Astrocyte of the hippocampus (primary cell): ENCODE results near the gene CITED2.
A peak's percentile ranks its signal among the peaks of the same experiment; 100 is the strongest.

Source experiments
- DNase-seq: peaks from one replicate; pipeline ENCODE4 v3.0.0; 2011; ENCODE audit warnings: low read depth, low spot score

CITED2 gene

DNA sequence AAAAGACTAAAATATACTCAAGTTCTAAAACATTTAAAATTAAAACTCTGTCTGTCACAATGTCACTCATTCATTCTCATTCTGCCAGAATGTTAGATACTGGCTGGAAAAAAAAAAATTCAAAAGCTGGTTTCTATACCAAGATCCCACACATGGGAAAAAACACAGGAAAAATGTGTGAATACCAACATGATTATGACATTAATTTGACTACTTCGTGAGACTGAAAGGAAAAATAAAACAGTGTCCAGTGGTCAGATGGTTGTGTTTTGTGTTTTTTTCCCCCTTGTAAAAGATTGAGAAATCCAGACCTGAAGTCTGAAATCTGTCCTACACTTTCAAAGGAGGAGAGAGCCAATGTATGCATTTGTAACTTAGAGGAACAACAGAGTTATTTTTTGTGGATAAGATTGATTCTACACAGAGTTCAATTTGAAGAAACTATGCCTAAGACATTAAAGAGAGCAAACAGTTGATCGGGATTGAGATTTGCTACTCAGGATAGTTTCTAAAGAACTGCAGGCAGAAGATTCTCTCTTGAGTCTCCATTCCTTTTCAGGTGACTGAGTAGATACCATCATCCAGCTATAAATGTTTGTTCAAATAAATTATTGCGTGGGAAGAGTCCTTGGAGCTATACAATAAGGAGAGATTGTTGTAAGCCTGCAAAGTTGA lies 43.5 kb downstream of the CITED2 start:
- DNase-seq = no peak

DNA sequence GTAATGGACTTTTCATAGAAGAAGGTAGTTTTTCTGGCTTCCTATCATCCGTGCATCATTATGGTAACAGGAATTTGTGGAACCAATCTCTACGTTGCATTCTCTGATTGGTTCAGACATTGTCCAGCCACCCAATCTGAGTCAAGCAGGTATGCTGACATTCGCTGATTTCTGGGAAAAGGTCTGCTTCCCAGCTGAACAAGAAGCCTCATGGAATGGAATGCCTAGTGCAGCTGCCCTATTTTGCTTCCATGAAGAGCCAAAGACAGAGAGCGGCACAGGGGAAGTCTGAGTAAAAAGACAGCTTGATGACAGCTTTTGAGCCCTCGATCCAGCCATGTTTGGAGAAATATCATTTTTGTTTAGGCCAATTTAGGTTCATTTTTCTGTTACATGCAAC lies 44.1 kb downstream of the CITED2 start:
- DNase-seq = no peak

DNA sequence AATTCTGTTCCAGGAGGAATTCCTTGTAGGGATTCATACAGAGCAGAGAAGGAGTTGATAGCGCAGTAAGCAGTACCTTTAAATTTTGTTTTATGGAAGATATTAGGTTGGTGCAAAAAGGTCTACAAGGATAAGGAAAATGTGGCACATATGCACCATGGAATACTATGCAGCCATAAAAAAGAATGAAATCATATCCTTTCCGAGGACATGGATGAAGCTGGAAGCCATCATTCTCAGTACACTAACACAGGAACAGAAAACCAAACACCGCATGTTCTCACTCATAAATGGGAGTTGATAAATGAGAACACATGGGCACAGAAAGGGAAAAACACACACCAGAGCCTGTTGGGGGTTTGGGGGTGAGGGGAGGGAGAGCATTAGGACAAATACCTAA lies 45.2 kb downstream of the CITED2 start:
- DNase-seq = no peak

DNA sequence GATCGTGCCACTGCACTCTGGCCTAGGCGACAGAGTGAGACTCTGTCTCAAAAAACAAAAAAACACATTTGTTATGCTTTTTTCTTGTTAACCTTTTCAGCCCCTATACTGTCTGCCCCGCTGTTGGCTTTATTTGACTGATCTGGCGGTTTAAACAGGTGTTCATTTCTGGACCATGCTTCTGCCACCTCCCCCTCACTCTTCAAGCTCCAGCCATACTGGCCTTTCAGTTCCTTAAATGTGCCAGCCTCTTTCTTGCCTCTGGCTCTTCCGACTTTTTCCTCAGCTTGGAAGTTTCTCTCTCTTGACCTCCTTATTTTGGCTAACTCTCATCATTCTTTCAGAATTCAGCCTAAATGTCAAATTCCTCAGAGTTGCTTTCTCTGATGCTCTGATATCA lies 47.4 kb downstream of the CITED2 start:
- DNase-seq = no peak

DNA sequence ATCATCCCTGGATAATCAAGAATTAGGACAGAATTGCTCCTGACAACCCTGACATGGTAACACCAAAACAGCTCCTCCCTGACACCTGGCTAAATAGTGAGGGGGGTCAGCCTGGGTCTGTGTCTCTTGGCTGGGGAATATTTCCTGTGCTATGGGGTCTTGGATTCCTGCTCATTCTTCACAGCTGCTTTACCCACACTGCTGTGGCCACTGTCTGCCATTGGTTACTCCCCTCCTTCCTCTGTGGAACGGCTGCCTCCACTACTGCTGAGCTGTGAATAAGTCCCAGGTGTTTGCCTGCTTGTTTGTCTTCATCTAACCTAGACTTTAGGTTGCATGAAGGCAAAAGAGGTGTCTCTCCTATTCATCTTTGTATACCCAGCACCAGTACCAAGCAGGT lies 48.8 kb downstream of the CITED2 start:
- no peak for DNase-seq

DNA sequence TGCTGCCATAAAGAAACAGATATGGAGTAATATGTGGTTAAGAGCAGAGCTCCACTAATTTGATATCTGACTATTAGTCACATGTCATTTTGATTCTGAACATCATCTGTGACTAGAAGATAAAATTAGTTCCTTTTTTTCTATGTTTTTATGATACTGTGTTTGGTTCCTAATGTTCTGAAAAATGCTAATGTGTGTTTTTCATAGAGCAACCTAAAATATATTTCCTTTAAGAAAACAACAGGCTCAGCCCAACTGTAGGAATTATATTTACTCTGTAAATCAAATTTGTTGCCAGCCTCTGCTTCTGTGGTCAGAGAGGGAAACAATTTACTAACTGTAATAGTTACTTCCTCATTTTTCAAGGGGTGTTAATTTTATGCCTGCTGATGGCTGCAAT lies 49.3 kb downstream of the CITED2 start:
- no peak for DNase-seq

DNA sequence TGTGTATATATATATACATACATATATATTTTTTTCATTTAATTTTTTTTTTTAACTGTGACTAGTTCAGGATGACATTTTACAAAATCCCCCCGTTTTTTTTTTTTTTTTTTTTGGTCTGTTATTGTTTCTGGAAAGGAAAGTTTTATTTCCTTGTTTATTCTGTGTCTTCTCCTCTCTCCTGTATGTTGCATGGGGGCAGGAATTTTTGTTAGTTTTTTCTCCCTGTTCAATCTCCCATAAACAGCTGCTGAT lies 50.2 kb downstream of the CITED2 start:
- DNase-seq = no peak

DNA sequence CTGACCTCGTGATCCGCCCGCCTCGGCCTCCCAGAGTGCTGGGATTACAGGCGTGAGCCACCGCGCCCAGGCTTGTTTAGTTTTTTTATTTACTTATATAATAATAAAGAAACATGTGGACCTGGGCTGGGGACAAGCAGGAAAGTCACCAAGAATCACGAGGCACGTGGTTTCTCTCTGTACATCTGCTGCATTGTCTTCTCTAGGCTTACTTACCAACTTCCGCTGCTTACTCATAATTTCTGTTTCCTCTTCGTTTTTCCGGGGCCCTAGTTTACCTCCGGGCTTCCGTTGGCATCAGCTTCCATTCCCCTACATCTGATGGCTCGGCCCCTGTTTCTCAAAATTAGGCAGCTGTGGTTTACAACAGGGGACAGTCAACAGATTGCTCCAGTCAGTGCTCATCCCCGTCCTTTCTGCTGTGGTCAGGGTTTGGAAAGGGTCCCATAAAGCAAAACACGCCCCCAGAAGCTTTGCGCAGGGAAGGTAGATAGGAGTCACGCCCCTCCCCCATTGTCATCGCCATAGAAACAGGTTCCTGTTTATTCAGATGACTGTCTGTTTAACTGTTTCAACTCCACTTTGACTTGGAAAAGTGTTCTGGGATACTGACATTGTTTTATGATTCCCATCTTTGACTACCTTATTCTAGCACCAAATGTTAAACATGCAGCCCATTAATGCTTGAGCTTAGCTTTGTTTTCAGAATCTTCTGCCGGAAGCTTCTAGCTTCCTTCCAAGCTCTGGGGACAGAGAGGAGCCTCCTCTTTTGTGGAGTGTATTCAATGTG lies 50.7 kb downstream of the CITED2 start:
- DNase-seq = peak; percentile 30
